GM21367 (cell line): ENCODE results near the gene NRXN3.

ENCODE experiments used
- ATAC-seq: cut with Tn5 transposase; IDR thresholded peaks from one replicate; pipeline ENCODE4 v1.9.1; 2021; ENCODE audit not compliant: unreplicated experiment

NRXN3 gene

GRCh38 chr14:79256380-79256779, 1086.2 kb downstream of the NRXN3 start:
- no peak for ATAC-seq

GRCh38 chr14:79260406-79260805, 1090.2 kb downstream of the NRXN3 start:
- ATAC-seq, result no peak

- ATAC-seq, result no peak
These were observed 1095.3 kb downstream of the NRXN3 start for GRCh38 chr14:79265366-79265946.

GRCh38 chr14:79270361-79270760, 1100.2 kb downstream of the NRXN3 start:
- no peak for ATAC-seq

GRCh38 chr14:79271122-79271521, 1100.9 kb downstream of the NRXN3 start:
- no peak for ATAC-seq

GRCh38 chr14:79274641-79275291, 1104.6 kb downstream of the NRXN3 start:
- ATAC-seq, result no peak

GRCh38 chr14:79275292-79275655, 1105.1 kb downstream of the NRXN3 start:
- ATAC-seq, result no peak

GRCh38 chr14:79278286-79278797, 1108.2 kb downstream of the NRXN3 start:
- no peak for ATAC-seq

- no peak for ATAC-seq
These were observed 1108.8 kb downstream of the NRXN3 start for GRCh38 chr14:79278798-79279644.

- ATAC-seq, result no peak
These were observed 1109.7 kb downstream of the NRXN3 start for GRCh38 chr14:79279645-79280597.

- no peak for ATAC-seq
These were observed 1111.3 kb downstream of the NRXN3 start for GRCh38 chr14:79281244-79282152.

GRCh38 chr14:79284621-79285020, 1114.4 kb downstream of the NRXN3 start:
- no peak for ATAC-seq

GRCh38 chr14:79285263-79285662, 1115.1 kb downstream of the NRXN3 start:
- ATAC-seq, result no peak

- ATAC-seq, result no peak
These were observed 1117.8 kb downstream of the NRXN3 start for GRCh38 chr14:79287976-79288375.

- no peak for ATAC-seq
These were observed 1123.5 kb downstream of the NRXN3 start for GRCh38 chr14:79293482-79294177.

GRCh38 chr14:79294499-79294898, 1124.3 kb downstream of the NRXN3 start:
- no peak for ATAC-seq

- ATAC-seq, result no peak
These were observed 1125.2 kb downstream of the NRXN3 start for GRCh38 chr14:79295385-79295784.

- no peak for ATAC-seq
These were observed 1128.2 kb downstream of the NRXN3 start for GRCh38 chr14:79298373-79298772.

- no peak for ATAC-seq
These were observed 1129.0 kb downstream of the NRXN3 start for GRCh38 chr14:79299162-79299561.
